Measurements from ENCODE around the gene CDYL2. TPM values are rescaled to one million over a fixed set of nuclear protein-coding genes. Genes with fewer than 3 reads are reported as not detected.

The CDYL2 gene
- total RNA-seq, 3 donors from 2014 or later, result 6.4 to 12.1 (median 10.7) TPM

- Histone ChIP-seq H3K9me3 (no peaks in the 10 kb centered on the region), H3K27me3 (no peaks in the 10 kb centered on the region), H3K36me3 (no peaks in the 10 kb centered on the region), H3K27ac (no peak overlapping the region), H3K4me1 (no peaks in the 10 kb centered on the region), H3K4me3 (no peak overlapping the region)
- no peak for TF ChIP-seq POLR2AphosphoS5 (IDR thresholded peaks at IDR 0.05)
- TF ChIP-seq POLR2A (IDR thresholded peaks at IDR 0.05), result no peak
- TF ChIP-seq, protein P1, sequence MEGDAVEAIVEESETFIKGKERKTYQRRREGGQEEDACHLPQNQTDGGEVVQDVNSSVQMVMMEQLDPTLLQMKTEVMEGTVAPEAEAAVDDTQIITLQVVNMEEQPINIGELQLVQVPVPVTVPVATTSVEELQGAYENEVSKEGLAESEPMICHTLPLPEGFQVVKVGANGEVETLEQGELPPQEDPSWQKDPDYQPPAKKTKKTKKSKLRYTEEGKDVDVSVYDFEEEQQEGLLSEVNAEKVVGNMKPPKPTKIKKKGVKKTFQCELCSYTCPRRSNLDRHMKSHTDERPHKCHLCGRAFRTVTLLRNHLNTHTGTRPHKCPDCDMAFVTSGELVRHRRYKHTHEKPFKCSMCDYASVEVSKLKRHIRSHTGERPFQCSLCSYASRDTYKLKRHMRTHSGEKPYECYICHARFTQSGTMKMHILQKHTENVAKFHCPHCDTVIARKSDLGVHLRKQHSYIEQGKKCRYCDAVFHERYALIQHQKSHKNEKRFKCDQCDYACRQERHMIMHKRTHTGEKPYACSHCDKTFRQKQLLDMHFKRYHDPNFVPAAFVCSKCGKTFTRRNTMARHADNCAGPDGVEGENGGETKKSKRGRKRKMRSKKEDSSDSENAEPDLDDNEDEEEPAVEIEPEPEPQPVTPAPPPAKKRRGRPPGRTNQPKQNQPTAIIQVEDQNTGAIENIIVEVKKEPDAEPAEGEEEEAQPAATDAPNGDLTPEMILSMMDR (IDR thresholded peaks at IDR 0.05), result no peak
- intact Hi-C loops (cut with DNase I; ENCODE audit: low total_unique reads), result no loop called here
- DNase-seq (ENCODE audit: low spot score in 2 of 2), result no peak
Observed at GRCh38 chr16:80604600-80605355, 199.6 kb downstream of the CDYL2 start.

GRCh38 chr16:80602894-80603293 is 201.5 kb downstream of the CDYL2 start:
- H3K27ac ChIP-seq, result no peak overlapping the region
- H3K9me3 ChIP-seq, result no peaks in the 10 kb centered on the region
- DNase-seq (ENCODE audit: low spot score in 2 of 2), result no peak
- H3K27me3 ChIP-seq, result no peaks in the 10 kb centered on the region
- TF ChIP-seq, protein P1 (IDR thresholded peaks at IDR 0.05), result no peak
- no peak for TF ChIP-seq POLR2A (IDR thresholded peaks at IDR 0.05)
- TF ChIP-seq POLR2AphosphoS5 (IDR thresholded peaks at IDR 0.05), result no peak
- intact Hi-C loops (cut with DNase I; ENCODE audit: low total_unique reads), result no loop called here
- no peaks in the 10 kb centered on the region for H3K4me1 ChIP-seq
- H3K36me3 ChIP-seq, result no peaks in the 10 kb centered on the region
- no peak overlapping the region for H3K4me3 ChIP-seq

GRCh38 chr16:80601182-80601581 is 203.2 kb downstream of the CDYL2 start:
- H3K27me3 ChIP-seq, result no peaks in the 10 kb centered on the region
- H3K4me1 ChIP-seq, result no peaks in the 10 kb centered on the region
- no peak overlapping the region for H3K4me3 ChIP-seq
- no peaks in the 10 kb centered on the region for H3K9me3 ChIP-seq
- no peaks in the 10 kb centered on the region for H3K36me3 ChIP-seq
- TF ChIP-seq POLR2A (IDR thresholded peaks at IDR 0.05), result no peak
- TF ChIP-seq POLR2AphosphoS5 (IDR thresholded peaks at IDR 0.05), result no peak
- TF ChIP-seq, protein P1 (IDR thresholded peaks at IDR 0.05), result no peak
- H3K27ac ChIP-seq, result no peak overlapping the region
- DNase-seq (ENCODE audit: low spot score in 2 of 2), result no peak
- intact Hi-C loops (cut with DNase I; ENCODE audit: low total_unique reads), result no loop called here

- Histone ChIP-seq H3K9me3 (no peaks in the 10 kb centered on the region), H3K27ac (no peak overlapping the region), H3K27me3 (no peaks in the 10 kb centered on the region), H3K4me3 (no peak overlapping the region), H3K36me3 (no peaks in the 10 kb centered on the region), H3K4me1 (no peaks in the 10 kb centered on the region)
- DNase-seq (ENCODE audit: low spot score in 2 of 2), result no peak
- no peak for TF ChIP-seq POLR2A (IDR thresholded peaks at IDR 0.05)
- TF ChIP-seq POLR2AphosphoS5 (IDR thresholded peaks at IDR 0.05), result no peak
- TF ChIP-seq, protein P1 (IDR thresholded peaks at IDR 0.05), result no peak
- intact Hi-C loops (cut with DNase I; ENCODE audit: low total_unique reads), result no loop called here
Observed at GRCh38 chr16:80599466-80599865, 204.9 kb downstream of the CDYL2 start.

DNA sequence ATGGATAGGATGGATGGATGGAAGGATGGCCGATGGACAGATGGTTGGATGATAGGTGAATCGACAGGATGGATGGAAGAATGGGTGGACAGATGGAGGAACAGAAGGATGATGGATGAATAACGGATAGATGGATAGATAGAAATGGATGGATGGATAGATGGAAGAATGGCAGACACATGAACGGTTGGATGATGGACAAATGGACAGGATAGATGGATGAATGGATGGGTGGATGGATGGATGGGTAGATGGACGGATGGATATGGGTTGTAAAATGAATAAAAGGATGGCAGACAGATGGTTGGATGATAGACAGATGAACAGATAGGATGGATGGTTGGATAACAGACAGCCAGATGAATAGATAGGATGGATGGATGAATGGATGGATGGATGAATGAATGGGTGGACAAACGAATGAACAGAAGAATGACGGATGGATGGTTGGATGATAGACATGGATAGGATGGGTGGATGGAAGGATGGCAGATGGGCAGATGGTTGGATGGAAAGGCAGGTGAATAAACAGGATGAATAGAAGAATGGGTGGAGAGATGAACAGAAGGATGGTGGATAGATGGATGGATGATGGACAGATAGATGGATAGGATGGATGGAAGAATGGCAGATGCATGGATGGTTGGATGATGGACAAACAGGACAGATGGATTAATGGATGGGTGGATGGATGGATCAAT is 207.7 kb downstream of the CDYL2 start:
- no peaks in the 10 kb centered on the region for H3K36me3 ChIP-seq
- H3K9me3 ChIP-seq, result no peaks in the 10 kb centered on the region
- H3K27ac ChIP-seq, result no peak overlapping the region
- no peak overlapping the region for H3K4me3 ChIP-seq
- H3K4me1 ChIP-seq, result no peaks in the 10 kb centered on the region
- no peaks in the 10 kb centered on the region for H3K27me3 ChIP-seq
- DNase-seq (ENCODE audit: low spot score in 2 of 2), result no peak
- no peak for TF ChIP-seq POLR2AphosphoS5 (IDR thresholded peaks at IDR 0.05)
- TF ChIP-seq POLR2A (IDR thresholded peaks at IDR 0.05), result no peak
- TF ChIP-seq, protein P1 (IDR thresholded peaks at IDR 0.05), result no peak
- intact Hi-C loops (cut with DNase I; ENCODE audit: low total_unique reads), result no loop called here
